DOHH2 (cell line): ENCODE data around the gene SH2D7.

Experiments
- CTCF ChIP-seq: fragments of 200-600 bp; sonication (generic); IDR thresholded peaks from one replicate; pipeline ENCODE4 v1.5.1; 2014; ENCODE audit warnings: antibody characterized with exemption, mild to moderate bottlenecking, low read depth, low read length; ENCODE audit not compliant: poor library complexity, severe bottlenecking
- EZH2phosphoT487 ChIP-seq: fragments of 200-600 bp; sonication (generic); IDR thresholded peaks from 2 replicates; pipeline ENCODE4 v1.6.1; 2017; ENCODE audit warnings: borderline replicate concordance, mild to moderate bottlenecking, antibody characterized with exemption, low read length, moderate library complexity, mixed read lengths

- TF ChIP-seq EZH2phosphoT487 = no peak
- no peak for TF ChIP-seq CTCF
Observed at GRCh38 chr15:78133801-78134200, 41.4 kb downstream of the SH2D7 start.
